AG09319 (cell line): Measurements from ENCODE around the gene MT1H.

ENCODE experiments used
- DNase-seq: peaks from one replicate; pipeline ENCODE4 v3.0.0-alpha.2; 2010; ENCODE audit warnings: low read depth; ENCODE audit errors: extremely low read depth
- TF ChIP-seq, protein P1 (sequence below): IDR thresholded peaks from 2 replicates; pipeline ENCODE4 v1.5.1; 2011; ENCODE audit warnings: low read depth, mild to moderate bottlenecking, inconsistent platforms, low read length, moderate library complexity

Gene MT1H

DNA sequence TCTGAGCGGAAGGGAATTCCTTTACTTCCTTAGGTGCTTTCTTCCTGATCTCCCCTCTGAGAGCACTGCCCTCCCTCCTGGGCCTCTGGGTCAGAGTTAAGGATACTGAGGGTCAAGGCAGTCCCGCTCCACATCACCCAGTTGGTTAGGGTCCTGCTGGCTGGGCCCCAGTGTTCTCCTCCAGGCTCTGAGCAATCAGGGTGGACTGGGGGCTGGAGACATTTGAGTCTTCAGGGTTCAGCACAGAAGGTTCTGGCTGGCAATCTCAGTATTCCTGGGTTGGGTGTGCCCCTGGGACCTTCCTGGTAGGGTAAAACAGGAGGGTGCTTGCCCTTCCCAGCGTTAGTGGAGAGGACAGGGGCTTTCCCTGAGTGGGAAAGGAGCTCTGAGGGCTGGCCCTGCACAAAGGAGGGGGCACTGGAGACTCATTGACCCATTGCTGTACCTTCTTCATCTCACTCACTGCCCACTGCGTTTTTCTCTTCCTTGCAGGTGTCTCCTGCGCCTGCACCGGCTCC lies 36.7 kb upstream of the MT1H start:
- DNase-seq = no peak
- TF ChIP-seq, protein P1, sequence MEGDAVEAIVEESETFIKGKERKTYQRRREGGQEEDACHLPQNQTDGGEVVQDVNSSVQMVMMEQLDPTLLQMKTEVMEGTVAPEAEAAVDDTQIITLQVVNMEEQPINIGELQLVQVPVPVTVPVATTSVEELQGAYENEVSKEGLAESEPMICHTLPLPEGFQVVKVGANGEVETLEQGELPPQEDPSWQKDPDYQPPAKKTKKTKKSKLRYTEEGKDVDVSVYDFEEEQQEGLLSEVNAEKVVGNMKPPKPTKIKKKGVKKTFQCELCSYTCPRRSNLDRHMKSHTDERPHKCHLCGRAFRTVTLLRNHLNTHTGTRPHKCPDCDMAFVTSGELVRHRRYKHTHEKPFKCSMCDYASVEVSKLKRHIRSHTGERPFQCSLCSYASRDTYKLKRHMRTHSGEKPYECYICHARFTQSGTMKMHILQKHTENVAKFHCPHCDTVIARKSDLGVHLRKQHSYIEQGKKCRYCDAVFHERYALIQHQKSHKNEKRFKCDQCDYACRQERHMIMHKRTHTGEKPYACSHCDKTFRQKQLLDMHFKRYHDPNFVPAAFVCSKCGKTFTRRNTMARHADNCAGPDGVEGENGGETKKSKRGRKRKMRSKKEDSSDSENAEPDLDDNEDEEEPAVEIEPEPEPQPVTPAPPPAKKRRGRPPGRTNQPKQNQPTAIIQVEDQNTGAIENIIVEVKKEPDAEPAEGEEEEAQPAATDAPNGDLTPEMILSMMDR = no peak

DNA sequence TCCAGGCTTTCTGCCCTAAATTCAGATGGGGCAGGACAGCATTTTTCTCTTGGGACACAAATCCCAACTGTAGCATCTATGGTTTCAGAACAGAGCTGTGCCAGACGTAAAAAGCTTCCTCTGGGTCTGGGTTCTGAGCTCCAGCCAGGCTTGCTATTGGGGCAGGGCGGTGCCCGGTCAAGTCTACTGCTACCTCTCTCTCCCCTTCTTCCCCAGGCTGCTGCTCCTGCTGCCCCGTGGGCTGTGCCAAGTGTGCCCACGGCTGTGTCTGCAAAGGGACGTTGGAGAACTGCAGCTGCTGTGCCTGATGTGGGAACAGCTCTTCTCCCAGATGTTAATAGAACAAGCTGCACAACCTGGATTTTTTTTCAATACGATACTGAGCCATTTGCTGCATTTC lies 36.1 kb upstream of the MT1H start:
- no peak for DNase-seq
- TF ChIP-seq, protein P1 = no peak

DNA sequence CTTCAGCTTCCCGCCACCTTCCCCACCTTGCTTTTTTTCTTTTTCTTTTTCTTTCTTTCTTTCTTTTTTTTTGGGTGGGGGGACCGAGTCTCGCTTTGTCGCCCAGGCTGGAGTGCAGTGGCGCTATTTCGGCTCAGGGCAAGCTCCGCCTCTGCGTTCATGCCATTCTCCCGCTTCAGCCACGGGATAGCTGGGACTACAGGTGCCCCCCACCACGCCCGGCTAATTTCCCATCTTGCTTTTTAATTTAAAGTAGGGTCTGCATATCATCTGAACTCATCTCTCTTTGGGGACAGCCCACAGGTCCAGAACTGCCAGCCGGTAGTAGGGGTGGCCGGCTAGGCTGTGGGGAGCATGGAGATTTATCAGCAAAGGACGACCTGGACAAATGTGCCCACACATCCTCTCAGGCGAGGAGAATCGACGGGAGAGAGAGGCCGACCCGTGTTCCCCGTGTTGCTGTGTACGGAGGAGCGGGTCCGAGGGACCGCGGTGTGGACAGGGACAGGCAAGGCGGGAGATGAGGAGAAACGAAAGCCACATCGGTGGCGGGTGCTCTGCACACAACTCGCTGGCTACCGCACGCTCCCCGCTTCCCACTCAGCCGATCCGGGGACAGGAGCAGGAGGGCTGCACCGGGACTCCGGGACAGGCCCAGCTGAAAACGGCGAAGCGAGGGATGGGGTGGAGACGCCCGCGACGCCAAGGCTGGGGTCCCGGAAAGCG lies 34.7 kb upstream of the MT1H start:
- TF ChIP-seq, protein P1 = no peak

DNA sequence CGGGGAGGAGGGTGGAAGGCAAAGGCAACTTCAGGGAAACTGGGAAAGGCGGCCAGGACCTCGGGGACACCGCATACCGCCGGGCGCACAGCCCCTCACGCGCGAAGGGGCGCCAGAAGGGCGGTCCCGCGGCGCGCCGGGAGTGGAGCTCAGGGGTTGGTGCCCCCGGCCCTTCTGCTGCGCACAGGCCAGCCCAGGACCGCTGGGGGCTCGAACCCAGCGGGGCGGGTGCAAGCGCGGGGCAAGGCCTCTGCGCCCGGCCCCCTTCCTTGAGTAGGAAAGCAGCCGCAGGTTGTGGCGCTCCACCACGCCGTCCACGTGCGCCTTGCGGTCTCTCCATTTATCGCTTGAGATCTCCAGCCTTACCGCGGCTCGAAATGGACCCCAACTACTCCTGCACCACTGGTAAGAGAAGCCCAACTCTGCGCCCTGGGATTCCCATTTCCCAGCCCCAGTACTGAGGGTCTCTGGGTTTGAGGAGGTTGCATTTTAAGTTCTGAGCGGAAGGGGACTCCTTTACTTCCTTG lies 34.1 kb upstream of the MT1H start:
- no peak for DNase-seq
- TF ChIP-seq, protein P1 = no peak

More for the DNA sequence above, 34.7 kb upstream of the MT1H start:
- DNase-seq = no peak

DNA sequence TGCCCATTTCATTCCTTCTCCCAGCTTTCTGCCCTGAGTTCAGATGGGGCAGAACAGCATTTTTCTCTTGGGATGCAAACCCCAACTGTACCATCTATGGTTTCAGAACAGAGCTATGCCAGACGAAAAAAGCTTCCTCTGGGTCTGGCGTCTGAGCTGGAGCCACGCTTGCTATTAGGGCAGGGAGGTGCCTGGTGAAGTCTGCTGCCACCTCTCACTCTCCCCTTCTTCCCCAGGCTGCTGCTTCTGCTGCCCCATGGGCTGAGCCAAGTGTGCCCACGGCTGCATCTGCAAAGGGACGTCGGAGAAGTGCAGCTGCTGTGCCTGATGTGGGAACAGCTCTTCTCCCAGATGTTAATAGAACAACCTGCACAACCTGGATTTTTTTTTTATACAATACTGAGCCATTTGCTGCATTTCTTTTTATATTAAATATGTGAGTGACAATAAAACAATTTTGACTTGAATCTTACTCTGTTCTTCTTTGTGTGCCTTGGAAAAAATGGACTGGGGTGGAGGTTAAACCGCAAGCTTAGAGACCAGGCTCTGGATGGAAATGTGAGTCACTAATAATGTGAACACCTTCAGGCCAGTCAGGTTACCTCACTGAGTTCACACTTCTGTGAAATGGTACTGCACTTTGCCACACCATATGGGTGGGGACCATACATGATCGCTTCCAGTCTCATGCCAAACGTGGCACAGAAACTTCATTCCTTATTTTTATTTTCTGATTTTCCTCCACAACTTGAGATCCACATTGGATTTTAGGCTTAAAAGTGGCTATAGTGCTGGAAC lies 32.8 kb upstream of the MT1H start:
- DNase-seq = no peak
- TF ChIP-seq, protein P1 = no peak

DNA sequence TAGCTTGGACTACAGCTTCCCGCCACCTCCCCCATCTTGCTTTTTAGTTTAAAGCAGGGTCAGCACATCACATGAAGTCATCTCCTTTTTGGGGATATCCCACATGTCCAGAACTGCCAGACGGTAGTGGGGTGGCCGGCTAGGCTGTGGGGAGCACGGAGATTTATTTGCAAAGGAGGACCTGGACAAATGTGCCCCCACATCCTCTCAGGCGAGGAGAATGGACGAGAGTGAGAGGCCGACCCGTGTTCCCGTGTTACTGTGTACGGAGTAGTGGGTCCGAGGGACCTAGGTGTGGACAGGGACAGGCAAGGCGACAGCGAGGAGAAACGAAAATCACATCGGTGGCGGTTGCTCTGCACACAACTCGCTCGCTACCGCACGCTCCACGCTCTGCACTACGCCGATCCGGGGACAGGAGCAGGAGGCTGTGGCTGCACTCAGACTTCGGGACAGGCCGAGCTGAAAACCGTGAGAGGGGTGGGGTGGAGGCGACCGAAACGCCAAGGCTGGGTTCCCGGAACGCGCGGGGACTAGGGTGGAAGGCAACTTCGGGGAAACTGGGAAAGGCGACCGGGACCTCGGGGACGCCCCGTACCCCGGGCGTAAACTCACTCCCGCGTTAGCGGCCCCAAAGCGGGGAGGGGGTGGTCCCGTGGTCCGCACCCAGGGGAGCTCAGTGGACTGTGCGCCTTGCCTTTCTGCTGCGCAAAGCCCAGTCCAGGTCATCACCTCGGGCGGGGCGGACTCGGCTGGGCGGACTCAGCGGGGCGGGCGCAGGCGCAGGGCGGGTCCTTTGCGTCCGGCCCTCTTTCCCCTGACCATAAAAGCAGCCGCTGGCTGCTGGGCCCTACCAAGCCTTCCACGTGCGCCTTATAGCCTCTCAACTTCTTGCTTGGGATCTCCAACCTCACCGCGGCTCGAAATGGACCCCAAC lies 31.5 kb upstream of the MT1H start, which contains the start of gene MT1A:
TSS of gene MT1A (plus strand) at position 853 of the 937 bp plus-strand sequence. CDS start at position 926, 73 bp downstream.
- TF ChIP-seq, protein P1 = no peak
- DNase-seq = no peak
